GM12891 (cell line): ENCODE results near the gene C1QTNF8.

Experiments used
- DNase-seq: peaks from one replicate; pipeline ENCODE4 v3.0.0; 2011; ENCODE audit warnings: low spot score; ENCODE audit not compliant: insufficient read length
- FAIRE-seq: peaks from 2 replicates; lab custom pipeline; 2011; peaks lifted over from hg19 to GRCh38; lab: Jason Lieb, UNC
- PAX5 ChIP-seq: IDR thresholded peaks from 2 replicates; pipeline ENCODE4 v1.6.1; 2011; ENCODE audit warnings: low read length, moderate library complexity, mild to moderate bottlenecking; ENCODE audit not compliant: insufficient read depth, severe bottlenecking
- POLR2A ChIP-seq: IDR thresholded peaks from 2 replicates; pipeline ENCODE4 v1.6.1; 2011; ENCODE audit warnings: low read depth, low read length, control low read depth
- POLR2AphosphoS5 ChIP-seq: IDR thresholded peaks from 2 replicates; pipeline ENCODE4 v1.6.1; 2011; ENCODE audit warnings: low read depth, low read length, control low read depth
- POU2F2 ChIP-seq: IDR thresholded peaks from 2 replicates; pipeline ENCODE4 v1.6.1; 2011; ENCODE audit warnings: low read depth, mild to moderate bottlenecking, control low read depth, low read length, moderate library complexity
- SPI1 ChIP-seq: IDR thresholded peaks from 2 replicates; pipeline ENCODE4 v1.6.1; 2011; ENCODE audit warnings: low read depth, low read length, control low read depth
- TAF1 ChIP-seq: IDR thresholded peaks from 2 replicates; pipeline ENCODE4 v1.6.1; 2011; ENCODE audit warnings: low read depth, low read length, control low read depth

Gene C1QTNF8

GRCh38 chr16:1135459-1135825 is 39.4 kb upstream of the C1QTNF8 start:
- no peak for DNase-seq
- TF ChIP-seq TAF1 = no peak
- no peak for TF ChIP-seq SPI1
- TF ChIP-seq POLR2AphosphoS5 = no peak
- no peak for TF ChIP-seq PAX5
- no peak for TF ChIP-seq POLR2A
- no peak for TF ChIP-seq POU2F2
- no peak for FAIRE-seq

- DNase-seq = no peak
- TF ChIP-seq POU2F2 (no peak), POLR2A (no peak), POLR2AphosphoS5 (no peak)
- FAIRE-seq = no peak
Observed at GRCh38 chr16:1134776-1135458, 38.9 kb upstream of the C1QTNF8 start.

- FAIRE-seq = no peak
- TF ChIP-seq TAF1 (no peak), PAX5 (no peak), POLR2A (no peak), POLR2AphosphoS5 (no peak), POU2F2 (no peak), SPI1 (no peak)
- DNase-seq = no peak
Observed at GRCh38 chr16:1133810-1134520, 37.9 kb upstream of the C1QTNF8 start.

- DNase-seq = no peak
- TF ChIP-seq SPI1 = no peak
- no peak for TF ChIP-seq POLR2A
- no peak for TF ChIP-seq POLR2AphosphoS5
- no peak for FAIRE-seq
Observed at GRCh38 chr16:1133271-1133670, 37.2 kb upstream of the C1QTNF8 start.

- FAIRE-seq = no peak
- DNase-seq = no peak
- TF ChIP-seq PAX5 (no peak), TAF1 (no peak), SPI1 (no peak), POLR2A (no peak), POU2F2 (no peak), POLR2AphosphoS5 (no peak)
Observed at GRCh38 chr16:1132431-1132830, 36.4 kb upstream of the C1QTNF8 start.

- no peak for TF ChIP-seq POLR2A
- FAIRE-seq (no peak), DNase-seq (no peak)
Observed at GRCh38 chr16:1131378-1131994, 35.4 kb upstream of the C1QTNF8 start.

GRCh38 chr16:1130382-1130781 is 34.3 kb upstream of the C1QTNF8 start:
- no peak for TF ChIP-seq TAF1
- no peak for TF ChIP-seq PAX5
- no peak for TF ChIP-seq POU2F2
- TF ChIP-seq SPI1 = no peak
- no peak for TF ChIP-seq POLR2A
- TF ChIP-seq POLR2AphosphoS5 = no peak
- DNase-seq = no peak
- FAIRE-seq = no peak

- DNase-seq (no peak), FAIRE-seq (no peak)
- no peak for TF ChIP-seq TAF1
- no peak for TF ChIP-seq POLR2AphosphoS5
- no peak for TF ChIP-seq PAX5
- TF ChIP-seq POLR2A = no peak
- no peak for TF ChIP-seq SPI1
- no peak for TF ChIP-seq POU2F2
Observed at GRCh38 chr16:1129106-1129960, 33.3 kb upstream of the C1QTNF8 start.

GRCh38 chr16:1127971-1128715 is 32.1 kb upstream of the C1QTNF8 start:
- DNase-seq = no peak
- FAIRE-seq = no peak
- no peak for TF ChIP-seq SPI1
- no peak for TF ChIP-seq PAX5
- TF ChIP-seq POLR2AphosphoS5 = no peak
- TF ChIP-seq TAF1 = no peak
- TF ChIP-seq POU2F2 = no peak
- no peak for TF ChIP-seq POLR2A
